NT2/D1 (cell line): ENCODE measurements around the gene HMGCS1.

Experiments used
- SUZ12 ChIP-seq: IDR thresholded peaks from 2 replicates; pipeline ENCODE4 v1.6.1; 2011; ENCODE audit not compliant: insufficient read length, insufficient read depth; ENCODE audit errors: extremely low read depth
- YY1 ChIP-seq: IDR thresholded peaks from 2 replicates; pipeline ENCODE4 v1.6.1; 2011; ENCODE audit not compliant: insufficient read length, insufficient read depth

DNA sequence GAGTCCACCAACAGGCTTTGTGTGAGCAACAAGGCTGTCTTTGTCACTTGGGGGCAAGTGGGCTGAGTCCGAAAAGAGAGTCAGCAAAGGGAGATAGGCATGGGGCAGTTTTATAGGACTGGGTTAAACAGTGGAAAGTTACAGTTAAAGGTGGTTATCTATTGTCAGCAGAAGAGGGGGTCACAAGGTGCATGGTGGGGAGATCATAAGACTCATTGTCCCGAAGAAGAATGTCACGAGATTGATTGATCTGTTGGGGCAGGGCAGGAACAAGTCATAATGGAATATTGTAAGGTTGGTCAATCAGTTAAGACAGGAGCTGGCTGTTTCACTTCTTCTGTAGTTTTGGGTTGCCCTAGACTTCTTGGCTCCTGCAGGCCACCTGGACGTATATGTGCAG is 7.6 kb upstream of the HMGCS1 start:
- no peak for TF ChIP-seq SUZ12
- no peak for TF ChIP-seq YY1
